ENCODE measurements around the gene TRIP6. TPM values are rescaled to one million over a fixed set of nuclear protein-coding genes. Genes with fewer than 3 reads are reported as not detected.

Gene TRIP6
- polyA plus RNA-seq, 1 donor from 2014 or later: 4.6 TPM

DNA sequence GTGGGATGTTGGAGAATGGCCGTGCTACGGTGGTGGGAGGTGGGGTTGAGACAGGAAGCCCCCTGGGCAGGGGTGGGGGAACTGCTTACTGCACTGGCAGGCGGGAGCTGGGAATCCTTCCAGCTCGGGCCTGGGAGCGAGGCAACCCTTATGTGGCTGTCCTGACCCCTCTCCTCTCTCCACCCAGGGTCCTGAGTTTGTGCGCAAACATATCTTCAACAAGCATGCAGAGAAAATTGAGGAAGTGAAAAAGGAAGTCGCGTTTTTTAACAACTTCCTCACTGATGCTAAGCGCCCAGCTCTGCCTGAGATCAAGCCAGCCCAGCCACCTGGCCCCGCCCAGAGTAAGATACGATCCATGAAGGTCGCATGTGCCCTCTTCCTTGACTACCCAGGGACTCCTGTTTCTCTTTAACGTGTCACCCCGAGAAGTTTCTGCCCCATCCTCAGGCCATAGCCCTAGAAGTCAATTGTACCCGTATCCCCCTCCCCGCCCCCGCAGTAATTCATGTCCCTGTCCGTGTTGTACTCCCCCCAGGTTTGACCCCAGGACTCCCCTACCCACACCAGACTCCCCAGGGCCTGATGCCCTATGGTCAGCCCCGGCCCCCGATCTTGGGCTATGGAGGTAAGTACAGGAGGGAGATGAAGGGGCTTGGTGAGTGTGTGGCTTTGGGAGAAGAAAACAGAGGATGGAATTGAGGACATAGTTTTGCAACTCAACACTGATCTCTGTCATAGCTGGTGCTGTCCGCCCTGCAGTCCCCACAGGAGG lies 20.5 kb downstream of the TRIP6 start:
- peaks cover 13% of the 10 kb centered on the region for H3K36me3 Mint-ChIP-seq
- H3K4me3 Mint-ChIP-seq: peak overlapping the region; percentile 72 to 96 (median 93)
- no peaks in the 10 kb centered on the region for H3K9me3 Mint-ChIP-seq
- peak overlapping the region; percentile 93 to 96 (median 95) for H3K27ac Mint-ChIP-seq
- H3K4me1 Mint-ChIP-seq: peaks cover 31 to 38% (median 32%) of the 10 kb centered on the region in 3 donors
- peaks cover 13% of the 10 kb centered on the region for H3K27me3 Mint-ChIP-seq

DNA sequence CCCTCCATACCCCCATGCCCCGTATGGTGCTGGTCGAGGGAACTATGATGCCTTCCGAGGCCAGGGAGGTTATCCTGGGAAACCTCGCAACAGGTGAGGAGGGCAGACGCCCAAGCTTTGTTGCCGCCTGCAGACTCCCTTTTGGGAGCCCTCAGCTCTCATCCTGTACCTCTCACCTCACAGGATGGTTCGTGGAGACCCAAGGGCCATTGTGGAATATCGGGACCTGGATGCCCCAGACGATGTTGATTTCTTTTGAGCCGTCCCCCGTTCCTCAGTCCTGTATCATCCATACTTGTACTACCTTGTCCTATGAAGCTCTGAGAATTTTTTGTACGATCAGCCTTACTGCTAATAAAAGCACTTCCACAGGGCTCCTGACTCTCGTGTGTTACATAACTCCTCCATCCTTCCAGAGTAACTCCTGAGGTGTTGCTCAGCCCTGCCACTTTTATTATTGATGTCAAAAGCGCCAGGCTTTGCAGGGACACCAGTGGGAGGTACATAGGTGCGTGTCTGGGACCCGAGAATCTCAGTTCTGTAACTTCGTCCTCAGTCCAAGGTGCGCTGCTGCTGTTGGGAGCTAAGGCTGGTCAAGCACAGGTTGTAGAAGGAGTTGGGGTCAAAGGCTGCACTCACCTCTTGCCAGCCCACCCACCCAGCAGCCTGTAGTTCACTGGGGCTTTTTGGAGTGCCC lies 21.3 kb downstream of the TRIP6 start:
- peaks cover 30 to 38% (median 32%) of the 10 kb centered on the region in 3 donors for H3K4me1 Mint-ChIP-seq
- peaks cover 13% of the 10 kb centered on the region for H3K36me3 Mint-ChIP-seq
- H3K4me3 Mint-ChIP-seq: peak overlapping the region; percentile 86 to 96 (median 94)
- H3K27ac Mint-ChIP-seq: peak overlapping the region; percentile 87 to 95 (median 93)
- no peaks in the 10 kb centered on the region for H3K9me3 Mint-ChIP-seq
- peaks cover 16% of the 10 kb centered on the region for H3K27me3 Mint-ChIP-seq

DNA sequence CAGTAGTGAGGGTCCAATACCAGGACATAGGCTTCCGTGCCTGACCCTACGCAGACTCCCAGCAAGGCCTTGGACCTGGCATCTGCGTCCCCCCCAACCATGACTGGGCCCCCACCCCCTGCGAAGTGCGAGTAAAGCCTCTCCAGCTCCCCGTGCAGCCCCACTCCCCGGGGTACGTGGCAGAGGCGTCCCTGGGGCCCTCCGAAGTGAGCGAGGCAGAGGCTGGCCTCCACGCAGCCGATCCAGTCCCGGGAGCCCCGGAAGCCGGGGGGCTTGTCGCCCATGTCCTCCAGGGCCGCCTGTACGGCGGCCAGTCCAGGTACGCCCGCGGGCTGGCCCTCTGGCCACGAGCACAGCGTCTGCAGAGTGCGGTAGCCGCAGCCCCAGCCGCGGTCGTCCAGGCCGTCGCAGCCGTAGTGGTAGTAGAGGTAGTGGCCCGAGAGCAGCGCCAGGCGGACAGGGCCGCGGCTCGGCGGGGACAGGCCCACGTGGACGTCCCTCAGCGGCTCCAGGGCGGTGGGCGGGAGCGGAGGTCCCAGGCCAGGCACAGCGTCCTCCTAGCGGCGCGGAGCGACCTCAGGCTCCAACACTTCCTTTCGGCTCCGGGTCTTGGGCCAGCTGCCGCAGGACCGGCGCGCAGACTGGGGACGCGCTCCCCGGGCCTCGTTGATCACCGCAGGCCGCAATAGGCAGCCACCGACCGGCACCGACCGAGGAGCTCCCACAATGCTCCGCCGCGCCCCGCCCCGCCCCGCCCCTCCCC lies 22.0 kb downstream of the TRIP6 start, which contains the start of gene UFSP1:
UFSP1 (minus strand) TSS at position 728 of the 763 bp plus-strand sequence; CDS start at position 284, 444 bp downstream.
- Mint-ChIP-seq H3K36me3 (peaks cover 13% of the 10 kb centered on the region), H3K4me1 (peaks cover 30 to 38% (median 32%) of the 10 kb centered on the region in 3 donors), H3K27me3 (peaks cover 18% of the 10 kb centered on the region), H3K27ac (peak within 1 kb of the TSS; percentile 87 to 95 (median 93)), H3K4me3 (peak within 1 kb of the TSS; percentile 86 to 96 (median 94)), H3K9me3 (no peaks in the 10 kb centered on the region)

DNA sequence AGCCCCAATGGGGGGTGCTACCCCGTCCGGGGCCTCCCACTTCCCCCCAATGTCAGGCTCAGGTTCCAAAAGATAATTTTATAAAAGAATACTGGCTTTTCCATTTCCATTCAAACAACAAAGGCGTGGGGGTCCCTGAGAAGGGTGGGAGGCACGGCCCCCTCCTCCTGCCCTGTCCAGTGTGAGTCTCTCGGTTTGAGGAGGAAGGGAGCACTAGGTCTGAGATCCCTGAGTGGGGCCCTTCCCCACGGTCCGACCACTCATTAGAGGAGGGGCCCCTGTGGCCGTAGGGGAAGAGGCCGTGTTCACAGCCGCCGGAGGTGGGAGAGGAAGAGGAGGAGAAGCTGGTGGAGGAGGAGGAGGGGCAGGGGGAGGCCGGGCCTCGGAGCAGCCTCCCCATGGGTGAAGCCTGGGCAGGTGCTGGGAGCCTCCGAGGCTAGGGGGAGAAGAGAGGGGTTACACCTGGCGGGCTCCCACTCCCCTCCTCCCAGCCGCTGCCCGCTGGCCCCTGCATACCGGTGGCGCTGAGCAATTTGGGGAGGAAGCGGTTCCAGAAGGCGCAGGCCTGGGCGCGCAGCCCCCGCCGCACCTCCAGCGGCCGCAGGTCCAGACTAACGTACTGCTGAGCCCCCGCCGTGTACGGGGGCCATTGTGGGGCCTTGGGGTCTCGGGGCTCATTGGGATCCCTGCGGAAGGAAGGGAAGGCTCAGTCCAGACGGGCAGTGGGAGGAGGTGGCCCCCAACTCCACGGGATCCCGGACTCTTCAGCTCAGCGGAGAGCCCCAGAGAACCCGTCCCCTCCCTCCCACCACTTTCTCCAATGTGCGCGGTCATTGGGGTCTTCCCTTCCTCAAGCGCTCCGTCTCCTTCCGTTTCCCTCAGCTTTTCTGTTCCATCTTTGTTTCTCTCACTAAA lies 23.7 kb downstream of the TRIP6 start:
- peaks cover 21% of the 10 kb centered on the region for H3K27me3 Mint-ChIP-seq
- no peaks in the 10 kb centered on the region for H3K9me3 Mint-ChIP-seq
- peak overlapping the region; percentile 86 to 96 (median 94) for H3K4me3 Mint-ChIP-seq
- H3K27ac Mint-ChIP-seq: peak overlapping the region in 1 of 3 donors; percentile 93
- peaks cover 27 to 29% (median 28%) of the 10 kb centered on the region in 3 donors for H3K4me1 Mint-ChIP-seq
- peaks cover 8% of the 10 kb centered on the region for H3K36me3 Mint-ChIP-seq

DNA sequence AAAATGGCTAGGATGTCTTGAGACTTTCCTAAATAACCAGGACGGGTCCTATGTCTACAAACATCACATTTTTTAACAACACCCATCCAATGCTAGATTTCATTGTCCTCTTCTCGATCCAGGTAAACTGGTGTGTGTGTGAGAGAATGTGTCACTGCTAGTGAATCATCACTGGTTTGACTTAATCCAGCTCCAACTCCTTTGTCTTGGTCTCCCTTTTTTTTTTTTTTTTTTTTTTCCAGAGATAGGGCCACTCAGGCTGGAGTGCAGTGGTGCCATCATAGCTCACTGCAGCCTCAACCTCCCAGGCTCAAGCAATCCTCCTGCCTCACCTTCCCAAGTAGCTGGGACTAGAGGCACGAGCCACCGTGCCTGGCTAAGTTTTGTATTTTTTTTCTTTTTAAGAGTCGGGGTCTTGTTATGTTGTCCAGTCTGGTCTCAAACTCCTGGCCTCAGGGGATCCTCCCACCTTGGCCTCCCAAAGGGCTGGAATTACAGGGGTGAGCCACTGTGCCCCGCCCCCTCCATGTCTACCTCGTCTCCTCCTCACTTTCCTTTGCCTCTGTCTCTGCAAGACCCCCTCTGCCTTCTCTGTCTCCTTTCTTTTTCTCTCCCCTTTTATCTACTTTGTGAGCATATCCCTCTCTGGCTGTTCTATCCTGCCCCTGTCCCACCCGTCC lies 24.5 kb downstream of the TRIP6 start:
- Mint-ChIP-seq H3K4me3 (peak overlapping the region in 3 of 4 donors; percentile 57 to 85 (median 65)), H3K4me1 (peaks cover 26 to 28% (median 27%) of the 10 kb centered on the region in 3 donors), H3K36me3 (peaks cover 7% of the 10 kb centered on the region), H3K27ac (peak overlapping the region in 2 of 3 donors; percentile 35 to 58), H3K27me3 (peaks cover 27% of the 10 kb centered on the region), H3K9me3 (no peaks in the 10 kb centered on the region)

DNA sequence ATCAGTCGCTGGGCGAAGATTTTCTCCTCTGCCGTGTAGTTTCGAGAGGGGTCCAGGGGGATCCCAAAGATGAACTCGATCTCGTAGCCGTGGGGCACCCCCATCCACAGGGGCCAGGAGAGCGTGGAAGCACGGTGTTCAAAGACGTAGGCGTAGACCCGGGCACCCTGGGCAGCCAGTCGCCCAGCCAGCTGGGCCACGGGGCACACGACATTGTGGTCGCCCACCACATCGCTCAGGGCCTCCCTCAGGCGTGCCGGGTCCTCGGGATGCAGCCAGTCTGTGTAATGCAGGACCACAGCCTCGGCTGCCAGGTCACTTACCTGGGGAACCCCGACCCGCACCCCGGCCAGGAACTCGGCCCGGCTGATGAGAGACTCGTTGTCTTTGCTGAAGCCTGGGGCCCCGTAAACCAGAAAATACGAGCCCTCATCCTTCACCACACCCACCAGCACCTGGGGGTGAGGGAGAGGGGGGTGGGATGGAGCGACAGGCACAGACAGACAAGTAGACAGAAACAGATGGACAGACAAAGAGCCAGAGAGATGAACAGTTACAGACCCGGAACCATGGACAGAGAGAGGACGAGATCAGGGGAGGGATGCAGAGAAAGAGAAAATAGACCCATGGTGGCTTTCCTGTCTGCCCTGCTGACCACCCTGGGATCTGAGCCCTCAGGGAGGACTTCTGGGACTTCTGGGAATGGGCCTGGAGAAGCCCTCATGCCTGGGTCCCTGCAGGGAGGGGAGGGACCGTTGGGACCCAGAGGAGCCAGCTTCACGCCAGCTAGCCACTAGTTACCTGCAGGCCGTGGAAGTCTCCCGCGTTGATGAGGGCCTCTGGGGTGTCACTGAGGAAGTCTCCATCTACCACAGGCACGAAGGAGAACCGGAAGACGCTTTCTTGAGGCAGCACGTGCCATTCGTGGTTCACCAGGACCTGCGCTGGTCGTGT lies 25.5 kb downstream of the TRIP6 start:
- no peaks in the 10 kb centered on the region for H3K9me3 Mint-ChIP-seq
- peak overlapping the region in 2 of 4 donors; percentile 25 to 85 for H3K4me3 Mint-ChIP-seq
- peaks cover 27% of the 10 kb centered on the region for H3K27me3 Mint-ChIP-seq
- peak overlapping the region in 2 of 3 donors; percentile 35 to 58 for H3K27ac Mint-ChIP-seq
- H3K4me1 Mint-ChIP-seq: peaks cover 17 to 22% (median 19%) of the 10 kb centered on the region in 3 donors
- H3K36me3 Mint-ChIP-seq: peaks cover 1% of the 10 kb centered on the region

DNA sequence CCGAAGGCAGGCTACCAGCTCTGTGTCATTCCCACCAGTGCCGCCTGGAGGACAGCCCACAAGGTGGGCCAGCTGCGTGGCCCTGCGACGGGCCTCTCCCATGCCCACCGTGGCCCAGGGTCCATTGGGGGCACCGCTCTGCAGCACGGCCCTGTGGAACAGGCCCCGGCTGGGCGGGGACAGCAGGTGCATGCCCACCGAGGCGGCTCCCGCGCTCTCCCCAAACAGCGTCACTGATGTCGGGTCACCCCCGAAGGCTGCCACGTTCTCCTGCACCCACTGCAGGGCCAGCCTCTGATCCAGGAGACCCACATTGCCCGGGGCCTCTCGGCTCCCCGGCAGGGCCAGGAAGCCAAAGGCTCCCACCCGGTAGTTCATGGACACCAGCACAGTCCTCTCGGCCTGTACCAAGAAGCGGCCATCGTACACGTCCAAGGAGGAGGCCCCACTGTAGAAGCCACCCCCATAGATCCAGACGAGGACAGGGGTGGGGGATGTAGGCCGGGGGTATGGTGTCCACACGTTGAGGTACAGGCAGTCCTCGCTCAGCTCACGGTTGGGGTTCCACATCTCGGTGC lies 26.2 kb downstream of the TRIP6 start:
- no peak overlapping the region for H3K27ac Mint-ChIP-seq
- no peaks in the 10 kb centered on the region for H3K9me3 Mint-ChIP-seq
- peaks cover 33% of the 10 kb centered on the region for H3K27me3 Mint-ChIP-seq
- peak overlapping the region in 1 of 4 donors; percentile 23 for H3K4me3 Mint-ChIP-seq
- H3K4me1 Mint-ChIP-seq: peaks cover 10 to 14% (median 14%) of the 10 kb centered on the region in 3 donors
- H3K36me3 Mint-ChIP-seq: no peaks in the 10 kb centered on the region

DNA sequence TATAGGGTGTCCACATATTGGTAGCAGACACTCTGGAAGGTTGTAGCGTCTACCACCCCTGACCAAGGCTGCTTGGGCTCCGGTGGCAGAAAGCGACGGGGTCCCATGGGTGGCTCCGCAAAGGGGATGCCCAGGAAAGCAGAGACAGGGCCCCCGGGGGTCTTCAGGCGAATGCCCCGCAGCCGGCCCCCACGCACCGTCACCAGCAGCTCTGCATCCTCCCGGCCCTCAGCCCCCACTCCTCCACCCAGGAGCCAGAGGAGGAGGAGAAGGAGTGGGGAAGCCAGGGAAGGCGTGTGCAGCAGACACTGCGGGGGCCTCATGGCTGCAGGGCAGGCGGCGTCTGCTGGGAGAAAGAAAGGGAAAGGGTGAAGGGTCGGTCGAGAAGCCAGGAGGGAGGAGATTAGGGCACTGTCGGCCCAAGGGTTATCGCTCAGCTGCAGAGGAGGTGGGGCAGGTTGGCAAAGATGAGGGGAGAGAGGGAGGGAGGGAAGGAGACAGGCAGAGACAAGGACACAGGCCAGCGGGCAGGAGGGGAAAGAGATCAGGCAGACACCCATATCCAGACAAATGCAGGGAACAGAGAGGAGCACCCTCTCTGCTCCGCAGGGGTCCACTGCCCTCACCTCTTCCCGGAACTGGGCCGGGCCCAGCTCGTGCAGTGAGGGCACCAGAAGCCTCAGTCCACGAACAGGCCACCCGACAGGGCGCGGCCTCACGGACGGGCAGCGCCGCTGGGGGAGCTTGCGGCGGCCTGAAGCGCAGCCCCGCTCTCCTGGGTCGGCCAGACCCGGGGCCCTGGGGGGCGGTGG lies 26.9 kb downstream of the TRIP6 start:
- no peaks in the 10 kb centered on the region for H3K36me3 Mint-ChIP-seq
- H3K27me3 Mint-ChIP-seq: peaks cover 34% of the 10 kb centered on the region
- H3K4me1 Mint-ChIP-seq: peaks cover 6 to 12% (median 11%) of the 10 kb centered on the region in 3 donors
- no peaks in the 10 kb centered on the region for H3K9me3 Mint-ChIP-seq
- peak overlapping the region in 2 of 4 donors; percentile 23 to 78 for H3K4me3 Mint-ChIP-seq
- H3K27ac Mint-ChIP-seq: no peak overlapping the region

DNA sequence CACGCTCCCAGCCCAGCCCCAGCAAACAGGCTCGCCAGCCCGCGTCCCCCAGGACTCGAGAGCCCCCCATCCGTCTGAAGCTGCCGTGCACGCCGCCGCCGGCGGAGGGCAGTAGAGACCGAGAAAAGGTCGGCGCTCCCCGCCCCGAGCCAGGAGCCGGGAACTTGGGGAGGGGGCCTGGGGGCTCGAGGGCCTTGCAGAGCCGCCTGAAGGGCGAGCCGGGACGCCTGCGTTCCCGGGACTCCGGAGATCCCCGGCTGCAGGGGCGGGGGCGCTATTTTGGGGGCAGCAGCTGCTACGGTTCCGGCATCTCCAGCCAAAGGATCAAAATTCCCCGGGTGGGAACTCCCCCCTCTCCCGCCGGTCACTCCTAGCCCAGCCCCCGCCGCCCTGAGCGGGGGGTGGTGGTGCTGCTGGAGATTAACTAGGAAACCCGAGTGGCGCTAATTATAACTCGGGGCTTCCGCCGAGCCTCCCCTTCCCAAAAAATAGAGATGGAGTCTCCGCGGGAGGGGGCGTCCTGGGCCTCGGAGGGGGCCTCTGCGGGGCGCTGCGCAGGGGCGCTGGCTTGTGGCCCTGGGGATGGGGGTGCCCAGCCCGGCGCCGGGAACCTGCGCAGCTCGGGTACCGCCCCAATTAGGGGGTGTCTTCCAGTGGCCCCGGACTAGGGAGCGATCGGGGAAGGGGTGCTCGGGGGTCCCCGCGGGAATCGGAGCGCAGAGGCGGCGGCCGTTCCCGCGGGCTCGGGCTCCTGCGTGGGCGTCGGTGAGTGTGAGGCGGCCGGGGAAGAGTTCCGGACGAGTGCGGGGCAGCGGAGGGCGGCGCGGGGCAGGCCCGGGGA lies 27.9 kb downstream of the TRIP6 start:
- Mint-ChIP-seq H3K4me3 (peak overlapping the region in 3 of 4 donors; percentile 12 to 65 (median 47)), H3K9me3 (peaks cover 0 to 2% (median 0%) of the 10 kb centered on the region in 3 donors), H3K4me1 (peaks cover 6 to 12% (median 11%) of the 10 kb centered on the region in 3 donors), H3K27ac (no peak overlapping the region), H3K36me3 (no peaks in the 10 kb centered on the region), H3K27me3 (peaks cover 34% of the 10 kb centered on the region)

DNA sequence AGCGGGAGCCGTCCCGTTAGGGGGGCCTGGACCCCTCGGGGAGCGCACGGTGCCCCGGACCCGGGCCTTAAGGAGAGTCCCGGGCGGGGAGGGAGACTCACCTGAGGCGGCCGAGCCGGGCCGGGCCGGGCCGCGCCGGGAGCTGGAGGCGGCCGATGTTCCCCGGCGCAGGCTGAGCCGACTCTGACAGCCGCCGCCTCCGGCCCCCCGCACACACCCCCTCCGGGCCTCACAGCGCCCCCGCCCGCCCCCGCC lies 28.4 kb downstream of the TRIP6 start, which contains the start of gene ACHE:
ACHE (minus strand) TSS at position 188 of the 255 bp plus-strand sequence. CDS start 1,656 bp downstream, outside the sequence.
- H3K4me3 Mint-ChIP-seq: peak within 1 kb of the TSS in 3 of 4 donors; percentile 76 to 96 (median 89)
- peak within 1 kb of the TSS in 1 of 3 donors; percentile 88 for H3K27ac Mint-ChIP-seq
- no peaks in the 10 kb centered on the region for H3K36me3 Mint-ChIP-seq
- peaks cover 6 to 9% (median 6%) of the 10 kb centered on the region in 3 donors for H3K4me1 Mint-ChIP-seq
- peaks cover 32% of the 10 kb centered on the region for H3K27me3 Mint-ChIP-seq
- peaks cover 0 to 2% (median 0%) of the 10 kb centered on the region in 3 donors for H3K9me3 Mint-ChIP-seq

Measured in IgD-negative memory B cell (primary cell).